Frontal cortex (tissue), 4 donors: ENCODE results near the gene SYT2. TPM values are rescaled to one million over a fixed set of nuclear protein-coding genes. Genes with fewer than 3 reads are reported as not detected.
"Not testable (repeated sequence)": the region's sequence is repeated elsewhere in the genome, so short reads cannot be mapped to it uniquely, and the experiment has no call there.

Experiments used
- DNase-seq, 2 donors: peaks; one replicate each; pipeline ENCODE4 v3.0.0; 2012; ENCODE audit warnings: low spot score in 2 of 2
- FAIRE-seq: peaks from 2 replicates; lab custom pipeline; 2012; peaks lifted over from hg19 to GRCh38; lab: Jason Lieb, UNC
- total RNA-seq: library from RNA; depleted of rRNA; stranded (reverse); fragments of >200 nt; gene quantifications from one replicate; pipeline ENCODE4 v1.2.3, GENCODE V29; 2014
- donor health status: control.
- donor health status: control.
- donor health status: control.

Gene SYT2
- total RNA-seq, 1 donor from 2014 or later = 0.41 TPM

DNA sequence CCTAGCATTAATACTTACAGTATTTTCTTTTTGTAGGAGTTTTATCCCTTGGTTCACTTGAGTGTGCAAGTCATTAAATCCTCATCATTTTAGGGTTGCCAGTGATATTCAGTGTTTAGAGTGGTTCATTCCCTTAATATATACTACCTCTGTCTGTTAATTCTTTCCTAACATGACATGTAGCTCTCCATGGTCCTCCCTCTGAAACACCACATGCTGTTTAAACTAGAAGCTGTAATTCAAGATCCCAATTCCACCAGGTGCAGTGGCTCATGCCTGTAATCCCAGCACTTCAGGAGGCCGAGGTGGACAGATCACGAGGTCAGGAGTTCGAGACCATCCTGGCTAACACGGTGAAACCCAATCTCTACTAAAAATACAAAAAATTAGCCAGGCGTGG, 127.9 kb downstream of the SYT2 start:
- not testable (repeated sequence) for FAIRE-seq, DNase-seq

DNA sequence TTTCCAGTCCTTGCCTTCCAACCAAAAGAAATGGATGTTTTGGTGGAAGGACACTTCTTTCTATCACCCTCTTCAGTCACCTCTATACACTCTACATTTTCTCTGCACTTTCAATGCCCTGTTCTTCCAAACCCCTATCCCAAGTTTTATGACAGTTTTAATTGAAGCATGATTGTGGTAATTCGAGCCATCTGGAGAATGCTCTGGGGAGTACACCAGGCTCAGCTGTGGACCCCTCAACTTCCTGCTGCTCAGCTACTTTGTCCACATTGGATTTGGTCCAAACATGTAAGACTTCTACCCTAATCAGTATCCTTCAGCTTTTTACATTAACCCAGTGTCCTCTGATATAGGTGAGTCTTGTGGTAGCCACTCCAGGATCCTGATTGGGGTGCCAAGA, 129.6 kb downstream of the SYT2 start:
- DNase-seq (no peak), FAIRE-seq (no peak)

DNA sequence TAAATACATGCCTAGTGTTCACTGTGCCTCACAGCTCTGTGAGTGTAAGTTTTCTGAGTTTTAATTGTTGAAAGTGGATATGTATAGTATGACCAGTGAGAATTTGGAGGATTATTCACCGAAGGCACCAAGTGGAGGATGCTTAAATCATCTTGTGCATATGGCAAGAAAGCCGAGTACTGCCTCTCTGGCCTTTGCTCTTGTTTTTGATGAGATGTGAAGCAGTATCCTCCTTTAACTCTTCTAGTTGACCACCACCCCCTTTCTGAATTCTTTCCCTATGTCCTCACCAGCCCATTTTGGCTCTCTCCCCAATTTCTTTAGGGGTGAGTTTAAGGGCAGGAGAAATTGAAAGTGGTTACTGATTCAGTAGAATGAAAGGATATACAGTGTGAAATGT, 130.4 kb downstream of the SYT2 start:
- DNase-seq = no peak
- FAIRE-seq = no peak

DNA sequence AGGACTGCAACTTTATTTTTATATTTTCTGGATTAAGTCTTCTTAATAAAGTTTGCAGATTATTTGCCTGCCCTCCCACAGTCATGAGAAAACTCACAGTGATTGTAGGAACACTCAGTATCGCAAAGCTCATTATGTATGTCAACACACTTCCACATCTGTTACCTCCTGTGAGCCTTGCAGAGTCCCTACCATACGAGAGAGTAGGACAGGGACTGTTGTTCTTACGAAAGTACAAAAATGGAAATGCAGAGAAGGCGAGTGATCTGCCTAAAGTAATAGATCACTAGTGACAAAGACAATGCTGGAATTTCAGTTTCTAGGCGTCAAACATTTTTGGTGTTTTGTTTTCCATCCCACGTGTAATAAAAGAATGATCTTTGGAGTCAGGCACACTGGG, 131.7 kb downstream of the SYT2 start:
- DNase-seq = no peak
- no peak for FAIRE-seq

DNA sequence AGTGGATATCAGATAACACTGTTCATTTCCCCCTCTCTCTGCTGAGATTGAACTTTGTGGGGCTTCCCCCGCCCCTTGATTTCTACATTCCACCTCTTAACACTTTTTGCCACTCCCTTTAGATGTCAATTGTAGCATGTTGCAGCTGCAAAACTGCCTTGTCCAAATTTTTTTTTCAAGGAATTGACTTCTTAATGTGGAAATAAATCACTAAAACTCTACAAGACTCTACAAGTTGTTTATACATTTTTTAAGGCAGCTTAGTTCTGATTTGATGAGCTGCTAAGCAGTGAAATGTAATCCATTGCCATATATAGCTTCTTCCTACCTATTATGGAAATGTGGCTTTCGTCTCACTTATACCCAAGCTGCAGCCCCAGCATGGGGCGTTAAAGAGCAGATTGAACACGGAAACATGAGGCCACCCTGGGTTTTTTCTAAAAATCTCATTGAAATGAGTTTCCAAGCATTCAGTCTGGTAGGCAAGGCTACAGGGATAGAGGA, 132.2 kb downstream of the SYT2 start:
- no peak for DNase-seq
- no peak for FAIRE-seq

DNA sequence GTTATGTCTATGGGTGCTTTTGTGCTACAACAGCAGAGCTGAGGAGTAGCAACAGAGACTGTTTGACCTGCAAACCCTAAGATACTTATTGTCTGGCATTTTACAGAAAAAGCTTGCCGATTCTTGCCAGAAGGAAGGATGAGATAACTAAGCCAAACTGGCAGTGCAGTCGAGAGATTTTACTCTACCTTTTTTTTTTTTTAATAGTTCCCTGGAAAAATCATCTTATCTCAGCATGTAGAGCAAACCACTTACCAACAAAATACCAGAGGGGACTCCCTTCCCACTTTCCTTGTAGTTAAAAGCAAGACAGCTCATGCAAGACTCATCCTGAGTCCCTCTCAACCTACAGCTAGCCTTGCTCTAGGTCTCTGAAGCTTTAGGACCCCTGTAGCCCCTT, 132.9 kb downstream of the SYT2 start:
- no peak for DNase-seq
- FAIRE-seq = no peak

DNA sequence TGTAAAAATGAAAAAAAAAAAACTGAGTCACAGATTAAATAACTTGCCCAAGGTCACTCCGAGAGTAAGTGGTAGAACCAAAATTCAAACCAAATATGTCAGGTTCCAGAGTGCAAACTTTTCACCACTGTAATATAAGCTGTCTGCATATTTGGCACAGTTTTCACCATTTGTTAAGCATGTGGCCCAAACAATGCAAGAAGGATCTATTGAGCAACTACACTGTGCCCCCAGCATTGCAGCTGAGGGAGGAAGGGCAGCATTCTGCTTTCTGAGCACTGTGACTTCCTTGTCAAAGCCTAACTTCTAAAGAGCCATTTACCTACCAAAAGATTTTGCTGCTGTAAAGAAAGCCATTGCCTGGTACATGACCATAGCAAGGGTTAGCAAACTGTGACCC, 133.4 kb downstream of the SYT2 start:
- FAIRE-seq = no peak
- DNase-seq = no peak

DNA sequence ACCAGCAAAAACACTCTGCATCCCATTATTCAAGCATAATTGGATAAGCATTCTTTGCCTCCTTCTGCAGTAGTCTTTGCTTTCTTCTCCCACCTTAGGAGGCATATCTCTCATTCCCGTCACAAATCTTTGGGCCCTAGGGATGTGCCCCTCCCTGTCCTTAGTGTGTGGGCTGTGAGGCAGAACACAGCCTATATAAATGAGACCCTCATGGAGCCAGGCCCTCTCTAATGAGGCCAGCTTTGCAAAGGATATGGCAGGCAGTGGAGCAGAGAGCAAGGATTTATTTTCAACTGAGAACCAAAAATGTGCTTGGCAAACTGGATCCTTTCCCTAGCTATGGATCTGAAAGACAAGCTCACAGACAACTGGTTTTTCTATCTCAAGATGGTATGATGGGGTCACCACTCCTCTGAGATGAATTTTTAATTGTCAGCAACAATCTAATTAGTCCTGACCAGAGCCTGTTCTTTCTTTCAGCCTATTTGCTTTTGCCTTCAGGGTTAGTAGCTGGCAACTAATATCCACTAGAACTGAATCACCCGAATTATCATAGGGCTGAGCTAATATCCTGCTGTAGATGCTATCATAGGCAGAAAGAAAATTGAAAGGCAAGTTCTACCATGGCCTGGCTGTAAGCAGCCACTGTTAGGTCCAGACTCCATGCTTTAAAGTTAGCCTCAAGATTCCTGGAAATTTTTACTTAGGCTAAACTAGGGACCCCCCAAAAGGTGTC, 134.2 kb downstream of the SYT2 start:
- FAIRE-seq = no peak
- DNase-seq = no peak

DNA sequence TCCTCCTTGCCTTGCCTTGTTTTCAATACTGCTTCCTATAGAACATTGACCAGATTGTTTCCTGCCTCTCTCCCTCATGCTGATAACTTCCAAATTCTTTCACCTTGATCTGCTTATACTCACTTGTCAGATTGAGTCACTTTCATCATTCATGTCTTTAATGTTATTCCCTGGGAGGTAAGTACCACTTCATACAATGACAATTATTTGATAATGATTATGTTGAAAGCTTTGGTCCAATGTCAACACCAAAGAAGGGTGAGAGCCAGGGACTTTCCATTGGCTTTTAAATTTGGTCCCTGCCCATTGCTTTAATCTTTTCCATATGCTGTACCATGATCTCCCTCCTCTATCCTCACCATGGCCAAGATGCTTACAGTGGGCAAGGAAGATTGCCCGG, 137.4 kb downstream of the SYT2 start:
- no peak for DNase-seq
- no peak for FAIRE-seq

DNA sequence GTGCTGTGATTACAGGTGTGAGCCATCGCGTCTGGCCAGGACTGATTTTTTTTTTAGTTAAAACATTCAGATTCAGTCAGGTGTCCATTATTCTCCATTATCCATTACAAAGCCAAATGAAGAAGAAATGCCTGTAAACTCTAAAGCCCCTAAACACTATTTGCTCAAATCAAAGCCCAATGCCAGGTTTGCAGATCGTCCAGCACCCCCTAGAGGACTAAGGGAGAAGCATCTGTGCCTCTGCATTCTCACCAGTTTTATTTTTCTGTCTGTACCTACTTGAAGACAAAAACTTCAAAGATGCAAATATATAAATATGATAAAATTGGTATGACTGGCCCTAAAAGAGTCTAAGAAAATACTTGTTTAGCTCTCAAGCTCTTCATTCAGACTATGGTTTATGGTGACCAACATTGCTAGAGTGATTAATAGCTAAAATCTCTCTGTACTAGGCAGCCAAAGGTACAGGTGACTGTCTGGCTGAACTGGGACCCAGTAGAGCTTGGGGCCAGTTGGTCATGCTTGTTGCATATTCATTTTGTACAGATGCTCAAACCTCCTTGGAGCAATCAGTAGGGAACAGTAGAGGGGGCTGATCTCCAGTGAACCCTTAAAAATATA, 138.4 kb downstream of the SYT2 start:
- no peak for DNase-seq
- FAIRE-seq = no peak

DNA sequence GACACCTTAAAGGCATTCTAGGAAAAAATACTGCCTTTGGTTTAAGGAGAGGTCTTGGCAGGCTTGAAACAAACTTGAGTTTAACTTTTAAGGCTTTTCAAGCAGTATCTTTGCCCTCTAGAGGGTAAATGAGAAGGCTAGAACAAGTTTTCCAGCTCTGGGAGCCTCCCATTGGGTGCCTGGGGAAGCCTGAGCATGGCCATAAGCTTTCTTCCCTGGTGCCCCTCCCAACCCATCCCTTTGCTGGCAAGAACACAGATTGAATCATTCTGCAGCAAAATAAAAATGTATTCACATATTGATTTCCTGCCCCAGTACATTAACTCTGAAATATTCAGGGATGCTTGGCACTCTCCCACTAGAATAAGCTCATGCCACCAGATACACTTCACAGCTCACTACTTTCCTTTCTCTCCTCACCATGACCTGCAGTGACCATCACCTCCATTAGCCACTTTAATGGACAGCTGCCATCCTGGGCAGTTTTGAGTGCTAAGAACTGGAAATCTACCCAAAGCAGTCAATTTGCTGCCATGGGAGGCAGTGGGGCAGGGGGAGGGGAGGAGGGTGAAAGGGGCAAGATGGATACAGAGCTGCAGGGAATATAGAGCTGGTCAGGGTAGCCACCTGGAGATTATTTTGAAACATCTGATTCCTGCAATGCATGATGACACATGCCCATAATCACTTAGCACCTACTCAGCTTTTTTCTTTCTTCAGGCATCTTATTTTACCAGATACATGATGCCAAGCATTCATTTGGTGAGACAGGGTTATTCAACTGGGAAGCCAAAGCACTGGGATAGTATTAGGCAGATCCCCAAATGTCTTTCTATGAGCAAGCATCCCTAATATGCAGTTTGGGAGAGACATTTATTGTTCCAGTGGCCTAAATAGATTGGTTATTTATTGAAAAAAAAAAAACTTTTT, 140.6 kb downstream of the SYT2 start:
- DNase-seq = no peak
- no peak for FAIRE-seq

DNA sequence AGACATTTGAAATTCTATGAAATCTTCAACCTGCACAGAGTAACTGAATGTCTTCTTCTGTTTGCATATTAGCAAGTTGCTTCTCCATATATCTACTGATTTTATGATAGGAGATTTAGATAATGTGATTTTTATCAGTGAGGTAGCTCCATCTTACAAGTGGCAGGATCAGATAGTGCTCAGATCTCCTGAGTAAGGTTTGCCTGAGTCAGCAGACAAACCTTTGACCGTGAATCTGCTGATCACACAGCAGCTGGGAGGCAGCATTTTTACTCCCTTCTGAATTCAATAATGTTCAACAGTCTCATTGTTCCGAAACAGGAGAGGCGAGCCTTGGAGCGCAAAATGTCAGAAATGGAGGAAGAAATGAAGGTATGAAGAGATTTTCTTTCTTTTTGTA, 141.4 kb downstream of the SYT2 start:
- DNase-seq (no peak), FAIRE-seq (no peak)

DNA sequence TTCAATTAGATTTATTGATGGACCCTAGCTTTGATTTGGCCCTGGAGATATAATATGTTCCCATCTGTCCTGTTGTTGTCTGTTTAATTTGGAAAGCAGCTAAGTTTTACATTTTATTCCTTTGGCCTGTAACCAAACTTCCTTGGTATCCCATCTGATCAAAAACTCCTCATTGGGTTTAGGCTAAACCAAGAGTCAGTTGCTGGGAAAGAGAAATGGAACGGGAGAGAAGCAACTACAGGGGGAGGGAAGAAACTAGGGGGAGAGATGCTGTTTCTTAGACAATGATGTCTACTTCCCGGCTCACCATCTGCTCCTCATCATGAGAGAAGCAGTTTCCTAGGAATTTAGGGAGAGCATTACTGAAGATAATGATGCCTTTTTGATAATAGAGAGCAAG, 141.8 kb downstream of the SYT2 start:
- DNase-seq = no peak
- FAIRE-seq = no peak

DNA sequence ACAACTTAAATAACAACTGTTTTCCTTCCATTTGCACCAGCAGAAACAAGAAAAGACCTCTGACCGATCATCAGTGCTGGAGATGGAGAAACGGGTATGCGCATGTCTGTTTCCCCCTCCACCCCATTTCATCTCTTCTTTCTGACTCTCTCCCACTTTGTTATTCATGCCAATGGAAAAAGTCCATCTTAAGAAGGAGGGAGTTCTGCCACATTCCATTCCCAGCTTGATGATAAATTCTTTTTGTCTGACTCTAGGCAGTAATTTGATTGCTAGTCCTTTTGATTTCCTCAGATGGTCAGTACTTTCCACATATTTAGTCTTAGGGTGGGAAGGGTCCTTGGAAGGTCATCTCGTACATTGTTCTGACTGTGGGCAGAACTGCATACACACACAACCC, 142.5 kb downstream of the SYT2 start:
- no peak for DNase-seq
- FAIRE-seq = no peak

DNA sequence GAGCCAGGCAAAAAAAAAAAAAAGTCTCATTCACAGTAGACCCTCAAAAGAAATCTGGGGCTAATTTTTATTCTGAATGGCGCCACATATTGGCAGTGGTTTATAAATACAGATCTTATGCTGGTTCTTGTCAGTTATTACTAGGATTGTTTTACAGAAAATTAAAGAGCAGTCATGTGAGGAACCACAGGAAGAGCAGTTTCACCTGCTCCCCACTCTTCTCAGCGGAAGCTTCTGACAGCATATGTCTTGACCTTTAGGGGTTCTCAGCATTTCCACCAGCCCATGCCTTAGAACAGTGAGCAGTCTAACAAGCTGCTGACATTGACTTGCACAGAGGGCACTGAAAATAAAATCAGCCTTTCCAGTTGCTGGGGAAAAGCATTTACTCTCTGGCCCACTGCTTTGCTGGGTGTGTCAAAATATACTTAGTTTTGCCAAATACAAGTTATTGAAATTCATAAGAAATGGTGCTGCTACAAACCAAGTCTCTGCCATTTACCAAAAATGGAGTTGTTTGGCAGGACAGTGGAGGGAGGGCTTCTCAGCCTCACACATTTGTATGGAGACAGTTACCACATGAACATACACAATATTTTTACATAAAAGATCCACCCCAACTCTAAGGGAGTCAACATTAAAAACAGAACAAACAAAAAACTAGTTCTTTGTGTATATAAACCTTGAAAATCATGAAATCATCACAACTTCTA, 144.2 kb downstream of the SYT2 start:
- no peak for DNase-seq
- no peak for FAIRE-seq

DNA sequence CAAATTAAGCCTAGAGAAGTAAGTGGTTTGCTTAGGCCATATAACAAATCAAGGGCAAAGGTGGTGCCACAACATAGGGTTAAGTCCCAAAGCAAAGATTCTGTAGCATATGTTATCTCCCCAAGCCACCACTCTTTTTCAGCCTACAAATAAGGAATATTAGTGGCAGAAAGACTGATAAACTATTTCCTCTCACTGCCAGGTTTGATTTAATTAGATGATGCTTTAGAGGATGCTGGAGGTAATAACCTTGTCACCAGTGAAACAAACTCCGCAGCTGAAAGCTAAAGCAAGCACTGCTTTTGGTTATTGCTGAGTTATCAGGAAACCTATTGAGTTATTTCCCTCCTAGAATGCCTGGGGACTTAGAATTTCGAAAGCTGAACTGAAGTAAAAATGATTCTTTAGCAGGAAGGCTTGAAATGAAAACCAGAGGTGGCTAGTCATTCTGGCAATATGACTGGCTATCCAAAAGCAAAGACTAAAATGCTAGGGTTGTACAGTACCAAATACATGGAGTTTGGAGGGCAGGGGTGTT, 145.2 kb downstream of the SYT2 start:
- DNase-seq (no peak), FAIRE-seq (no peak)

DNA sequence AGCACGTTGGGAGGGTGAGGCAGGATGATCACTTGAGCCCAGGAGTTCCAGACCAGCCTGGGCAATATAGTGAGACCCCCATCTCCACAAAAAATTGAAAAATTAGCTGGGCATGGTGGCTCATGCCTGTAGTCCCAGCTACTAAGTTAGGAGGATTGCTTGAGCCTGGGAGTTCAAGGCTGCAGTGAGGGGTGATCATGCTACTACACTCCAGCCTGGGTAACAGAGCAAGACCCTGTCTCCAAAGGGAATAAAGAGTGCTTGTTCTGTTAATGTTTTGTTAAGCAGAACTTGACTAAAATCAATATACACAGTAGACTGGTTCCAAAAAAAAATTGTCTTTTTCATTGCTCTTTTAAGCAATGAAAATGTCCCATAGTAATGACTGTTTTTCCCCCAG, 146.4 kb downstream of the SYT2 start:
- no peak for DNase-seq
- FAIRE-seq = no peak

DNA sequence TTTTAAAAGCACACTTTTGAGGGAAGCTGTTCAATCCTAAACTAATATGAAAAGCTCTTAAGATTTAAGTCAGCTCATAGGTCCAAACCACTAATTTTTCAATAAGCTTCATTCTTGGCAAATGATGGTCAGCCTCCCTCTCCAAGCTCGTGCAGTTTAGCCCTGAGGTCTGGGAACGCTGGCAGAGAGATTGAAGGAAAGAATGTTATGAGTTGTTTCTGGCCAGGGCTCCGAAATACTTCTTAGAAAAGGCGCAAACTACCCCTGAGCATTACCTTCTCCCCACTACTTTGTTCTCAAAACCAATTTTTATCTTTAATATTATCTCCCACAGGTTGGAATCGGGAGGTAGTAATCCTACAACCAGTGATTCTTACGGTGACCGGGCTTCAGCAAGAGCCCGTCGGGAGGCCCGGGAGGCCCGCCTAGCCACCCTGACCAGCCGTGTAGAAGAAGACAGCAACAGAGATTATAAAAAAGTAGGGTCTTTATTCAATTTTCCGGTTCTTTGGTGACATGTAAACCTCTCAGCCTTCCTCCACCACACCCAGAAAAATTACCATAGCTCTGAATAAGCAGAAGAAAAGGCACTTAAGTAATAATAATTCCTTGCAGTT, 147.7 kb downstream of the SYT2 start:
- DNase-seq (no peak), FAIRE-seq (no peak)

DNA sequence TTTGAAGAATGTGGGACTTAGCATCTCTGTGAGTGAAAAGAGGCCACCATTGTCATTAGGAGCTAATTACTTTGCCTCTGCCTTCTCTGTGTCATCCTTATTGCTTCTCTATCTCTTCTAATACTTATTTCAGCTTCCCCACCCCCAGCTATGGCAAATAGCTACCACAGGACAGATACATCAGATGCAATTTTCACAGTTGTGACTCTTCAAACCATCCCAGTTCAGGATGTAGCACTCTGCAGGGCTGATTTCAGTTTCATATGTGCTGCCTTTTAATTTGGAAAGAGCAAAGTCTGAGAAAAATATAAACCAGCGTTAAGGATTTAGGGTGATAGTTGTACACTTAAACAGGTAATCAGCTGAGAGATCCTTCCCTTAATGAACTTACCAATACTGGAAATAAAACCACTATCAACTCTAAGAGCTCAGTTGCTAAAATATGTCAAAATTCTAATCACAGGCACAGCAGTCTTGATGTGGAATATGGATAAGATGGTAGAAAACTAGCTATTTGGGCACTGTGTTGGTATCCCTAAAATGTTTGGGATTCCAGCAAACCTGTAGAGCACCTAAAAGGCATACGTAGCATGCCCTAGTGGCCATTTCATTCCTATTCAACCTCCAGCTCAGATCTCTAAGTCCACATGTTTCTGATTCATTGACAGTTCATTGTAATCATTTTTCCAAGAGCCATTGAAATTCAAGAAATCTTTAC, 148.4 kb downstream of the SYT2 start:
- no peak for DNase-seq
- FAIRE-seq = no peak
